ENCODE data around the gene R3HDM2.

- TF ChIP-seq CTCF (IDR thresholded peaks at IDR 0.05; ENCODE audit: poor library complexity, severe bottlenecking) (no peak), EZH2 (IDR thresholded peaks at IDR 0.05; ENCODE audit: borderline replicate concordance, insufficient read depth, low read length, poor library complexity, severe bottlenecking) (peak; percentile 93), TAF1 (IDR thresholded peaks at IDR 0.05; ENCODE audit: low read depth) (no peak), SMC3 (conservative IDR thresholded peaks at IDR 0.05; ENCODE audit: poor library complexity) (no peak), RAD21 (conservative IDR thresholded peaks at IDR 0.05) (no peak), REST (IDR thresholded peaks at IDR 0.05; ENCODE audit: borderline replicate concordance) (no peak)
Measured at GRCh38 chr12:57475271-57476161, 44.7 kb upstream of the R3HDM2 start.

All from neural cell (in vitro differentiated cells).